SK-N-SH treated with all-trans-retinoic acid at 6 μM for 48 hours (cell line): ENCODE measurements around the gene CYP2R1.

Experiments used
- ATAC-seq: fragments of 200-7000 bp; cut with Tn5 transposase; 3 replicates; pipeline ENCODE4 v1.9.1; 2020; ENCODE audit warnings: mild to moderate bottlenecking, moderate library complexity
- BACH2 ChIP-seq: fragments of 250-450 bp; sonication (Bioruptor Pico); IDR thresholded peaks from 2 replicates; pipeline ENCODE4 v1.9.0; 2021; ENCODE audit warnings: mild to moderate bottlenecking, borderline replicate concordance
- CREB5 ChIP-seq: fragments of 250-450 bp; sonication (Bioruptor Pico); IDR thresholded peaks from 2 replicates; pipeline ENCODE4 v1.5.1; 2020; ENCODE audit warnings: low read depth, mild to moderate bottlenecking, moderate library complexity
- CSDC2 ChIP-seq: fragments of 250-450 bp; sonication (Bioruptor Pico); IDR thresholded peaks from 2 replicates; pipeline ENCODE4 v1.5.0; 2020; ENCODE audit warnings: mild to moderate bottlenecking, moderate library complexity
- CSRNP3 ChIP-seq: fragments of 250-450 bp; sonication (Bioruptor Pico); IDR thresholded peaks from 2 replicates; pipeline ENCODE4 v1.5.1; 2021; ENCODE audit warnings: mild to moderate bottlenecking, moderate library complexity
- ESRRG ChIP-seq: fragments of 250-450 bp; sonication (Bioruptor Pico); IDR thresholded peaks from 2 replicates; pipeline ENCODE4 v1.6.1; 2021; ENCODE audit warnings: mild to moderate bottlenecking
- GLIS3 ChIP-seq: fragments of 250-450 bp; sonication (Bioruptor Pico); IDR thresholded peaks from 2 replicates; pipeline ENCODE4 v1.5.0; 2020; ENCODE audit warnings: mild to moderate bottlenecking, moderate library complexity
- OSR1 ChIP-seq: fragments of 250-450 bp; sonication (Bioruptor Pico); IDR thresholded peaks from 2 replicates; pipeline ENCODE4 v1.8.0; 2022; ENCODE audit warnings: moderate library complexity, mild to moderate bottlenecking, inconsistent platforms
- PATZ1 ChIP-seq: fragments of 250-450 bp; sonication (Bioruptor Pico); IDR thresholded peaks from 2 replicates; pipeline ENCODE4 v1.8.0; 2020; ENCODE audit warnings: mild to moderate bottlenecking, moderate library complexity, borderline replicate concordance
- POU6F1 ChIP-seq: fragments of 250-450 bp; sonication (Bioruptor Pico); IDR thresholded peaks from 2 replicates; pipeline ENCODE4 v1.8.0; 2021; ENCODE audit warnings: low read depth, mild to moderate bottlenecking, moderate library complexity, borderline replicate concordance
- PPARA ChIP-seq: fragments of 250-450 bp; sonication (Bioruptor Pico); IDR thresholded peaks from 2 replicates; pipeline ENCODE4 v1.5.0; 2020; ENCODE audit warnings: mild to moderate bottlenecking, borderline replicate concordance
- RARB ChIP-seq: fragments of 250-450 bp; sonication (Bioruptor Pico); IDR thresholded peaks from 2 replicates; pipeline ENCODE4 v1.8.0; 2021; ENCODE audit warnings: mild to moderate bottlenecking, moderate library complexity
- TCF4 ChIP-seq: fragments of 250-450 bp; sonication (Bioruptor Pico); IDR thresholded peaks from 2 replicates; pipeline ENCODE4 v1.8.0; 2021; ENCODE audit warnings: mild to moderate bottlenecking, moderate library complexity, borderline replicate concordance
- TOX ChIP-seq: fragments of 250-450 bp; sonication (Bioruptor Pico); IDR thresholded peaks from 2 replicates; pipeline ENCODE4 v1.8.0; 2021; ENCODE audit warnings: mild to moderate bottlenecking, moderate library complexity, borderline replicate concordance
- ZC3H10 ChIP-seq: fragments of 250-450 bp; sonication (Bioruptor Pico); IDR thresholded peaks from 2 replicates; pipeline ENCODE4 v1.5.1; 2021; ENCODE audit warnings: mild to moderate bottlenecking, moderate library complexity
- ZFP3 ChIP-seq: fragments of 250-450 bp; sonication (Bioruptor Pico); IDR thresholded peaks from 2 replicates; pipeline ENCODE4 v1.5.0; 2020; ENCODE audit warnings: mild to moderate bottlenecking, moderate library complexity
- ZFP30 ChIP-seq: fragments of 450-650 bp; formaldehyde crosslinking; IDR thresholded peaks from 2 replicates; pipeline ENCODE4 v1.5.0; 2022; ENCODE audit warnings: mild to moderate bottlenecking, moderate library complexity
- ZNF565 ChIP-seq: fragments of 450-650 bp; formaldehyde crosslinking; conservative IDR thresholded peaks from 2 replicates; pipeline ENCODE4 v1.5.0; 2020; ENCODE audit warnings: low read depth, mild to moderate bottlenecking, moderate library complexity
- ZNF70 ChIP-seq: fragments of 450-650 bp; formaldehyde crosslinking; IDR thresholded peaks from 2 replicates; pipeline ENCODE4 v1.5.0; 2020; ENCODE audit warnings: mild to moderate bottlenecking, moderate library complexity
- ZNF8 ChIP-seq: fragments of 450-650 bp; formaldehyde crosslinking; IDR thresholded peaks from 2 replicates; pipeline ENCODE4 v1.5.0; 2020; ENCODE audit warnings: mild to moderate bottlenecking, moderate library complexity
- TF ChIP-seq, protein P1 (sequence below): fragments of 250-450 bp; sonication (Bioruptor Pico); IDR thresholded peaks from 2 replicates; pipeline ENCODE4 v1.5.0; 2020; ENCODE audit warnings: mild to moderate bottlenecking, moderate library complexity

The CYP2R1 gene

DNA sequence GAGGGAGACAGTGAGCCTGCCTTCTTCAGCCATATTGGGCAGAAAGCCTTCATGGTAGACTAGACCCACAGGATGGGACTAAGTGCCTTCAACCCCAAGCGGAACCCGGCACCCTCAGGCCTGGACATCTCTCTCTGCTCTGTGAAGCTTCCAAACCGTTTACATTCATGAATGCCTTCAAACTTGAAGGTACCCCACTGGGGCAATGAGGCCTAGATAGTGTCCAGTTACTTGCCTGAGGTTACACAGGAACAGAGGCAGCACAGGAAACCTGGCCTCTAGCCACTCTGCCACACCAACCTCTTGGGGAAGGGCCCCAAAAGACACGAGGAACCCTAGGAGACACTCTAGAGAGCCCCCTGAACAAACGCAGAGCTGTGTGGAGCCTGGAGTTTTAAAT, 14.5 kb upstream of the CYP2R1 start (continued):
- TF ChIP-seq CSDC2 (no peak), PATZ1 (CRISPR knock-in tag) (no peak), PPARA (CRISPR knock-in tag) (no peak), ESRRG (CRISPR knock-in tag) (no peak), BACH2 (CRISPR knock-in tag) (no peak), ZNF8 (CRISPR knock-in tag) (no peak)

- ATAC-seq: no peak
- TF ChIP-seq PATZ1 (CRISPR knock-in tag) (no peak), ZFP3 (CRISPR knock-in tag) (no peak), RARB (CRISPR knock-in tag) (no peak), OSR1 (CRISPR knock-in tag) (no peak), TCF4 (CRISPR knock-in tag) (no peak), POU6F1 (CRISPR knock-in tag) (no peak), ESRRG (CRISPR knock-in tag) (no peak), ZC3H10 (CRISPR knock-in tag) (no peak), TOX (CRISPR knock-in tag) (no peak), ZNF565 (CRISPR knock-in tag) (no peak), ZFP30 (CRISPR knock-in tag) (no peak), ZNF70 (CRISPR knock-in tag) (no peak), CSRNP3 (CRISPR knock-in tag) (no peak), GLIS3 (CRISPR knock-in tag) (no peak), CREB5 (CRISPR knock-in tag) (no peak)
- TF ChIP-seq, protein P1, sequence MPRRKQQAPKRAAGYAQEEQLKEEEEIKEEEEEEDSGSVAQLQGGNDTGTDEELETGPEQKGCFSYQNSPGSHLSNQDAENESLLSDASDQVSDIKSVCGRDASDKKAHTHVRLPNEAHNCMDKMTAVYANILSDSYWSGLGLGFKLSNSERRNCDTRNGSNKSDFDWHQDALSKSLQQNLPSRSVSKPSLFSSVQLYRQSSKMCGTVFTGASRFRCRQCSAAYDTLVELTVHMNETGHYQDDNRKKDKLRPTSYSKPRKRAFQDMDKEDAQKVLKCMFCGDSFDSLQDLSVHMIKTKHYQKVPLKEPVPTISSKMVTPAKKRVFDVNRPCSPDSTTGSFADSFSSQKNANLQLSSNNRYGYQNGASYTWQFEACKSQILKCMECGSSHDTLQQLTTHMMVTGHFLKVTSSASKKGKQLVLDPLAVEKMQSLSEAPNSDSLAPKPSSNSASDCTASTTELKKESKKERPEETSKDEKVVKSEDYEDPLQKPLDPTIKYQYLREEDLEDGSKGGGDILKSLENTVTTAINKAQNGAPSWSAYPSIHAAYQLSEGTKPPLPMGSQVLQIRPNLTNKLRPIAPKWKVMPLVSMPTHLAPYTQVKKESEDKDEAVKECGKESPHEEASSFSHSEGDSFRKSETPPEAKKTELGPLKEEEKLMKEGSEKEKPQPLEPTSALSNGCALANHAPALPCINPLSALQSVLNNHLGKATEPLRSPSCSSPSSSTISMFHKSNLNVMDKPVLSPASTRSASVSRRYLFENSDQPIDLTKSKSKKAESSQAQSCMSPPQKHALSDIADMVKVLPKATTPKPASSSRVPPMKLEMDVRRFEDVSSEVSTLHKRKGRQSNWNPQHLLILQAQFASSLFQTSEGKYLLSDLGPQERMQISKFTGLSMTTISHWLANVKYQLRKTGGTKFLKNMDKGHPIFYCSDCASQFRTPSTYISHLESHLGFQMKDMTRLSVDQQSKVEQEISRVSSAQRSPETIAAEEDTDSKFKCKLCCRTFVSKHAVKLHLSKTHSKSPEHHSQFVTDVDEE: no peak
- TF ChIP-seq, all 23 proteins: peak for 0
These were observed 13.3 kb upstream of the CYP2R1 start for GRCh38 chr11:14905104-14906033.
